ENCODE measurements around the gene F5.
"Not testable (repeated sequence)": the region's sequence is repeated elsewhere in the genome, so short reads cannot be mapped to it uniquely, and the experiment has no call there.

F5 gene

DNA sequence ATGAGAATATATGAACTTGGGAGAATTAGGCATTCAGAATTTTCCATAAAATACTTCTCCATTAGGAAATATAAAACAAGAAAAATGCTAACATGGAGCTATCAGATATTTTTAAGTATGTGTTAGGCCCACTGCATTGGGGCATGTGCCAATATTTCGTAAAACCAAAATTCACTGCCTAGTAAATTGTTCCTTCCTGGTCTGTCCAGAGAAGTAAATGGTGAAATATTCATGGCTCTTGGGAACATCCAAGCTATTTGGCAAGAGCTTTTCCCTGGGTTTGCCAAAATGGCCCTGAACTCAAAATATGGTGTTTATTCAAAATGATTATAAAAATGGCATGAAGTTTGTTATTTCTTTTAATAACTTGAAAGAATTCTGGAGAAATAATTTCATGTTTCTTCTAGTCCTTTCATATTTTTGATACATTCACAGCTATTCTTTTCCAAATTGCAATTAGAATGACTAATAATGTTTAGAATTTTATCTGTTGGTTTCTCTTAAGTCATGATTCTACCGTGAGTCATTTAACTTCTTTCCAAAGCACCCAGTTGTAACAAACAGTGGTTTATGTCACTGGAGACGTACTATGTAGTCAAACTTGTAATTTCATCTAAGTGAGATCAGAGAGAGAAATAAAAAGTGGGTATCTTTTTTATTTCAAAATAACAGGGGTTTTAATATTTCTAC, 74.8 kb downstream of the F5 start:
- H3K4me3 ChIP-seq (replicated peaks; ENCODE audit: low read depth, low read length): no peak overlapping the region
- TF ChIP-seq, protein P1, sequence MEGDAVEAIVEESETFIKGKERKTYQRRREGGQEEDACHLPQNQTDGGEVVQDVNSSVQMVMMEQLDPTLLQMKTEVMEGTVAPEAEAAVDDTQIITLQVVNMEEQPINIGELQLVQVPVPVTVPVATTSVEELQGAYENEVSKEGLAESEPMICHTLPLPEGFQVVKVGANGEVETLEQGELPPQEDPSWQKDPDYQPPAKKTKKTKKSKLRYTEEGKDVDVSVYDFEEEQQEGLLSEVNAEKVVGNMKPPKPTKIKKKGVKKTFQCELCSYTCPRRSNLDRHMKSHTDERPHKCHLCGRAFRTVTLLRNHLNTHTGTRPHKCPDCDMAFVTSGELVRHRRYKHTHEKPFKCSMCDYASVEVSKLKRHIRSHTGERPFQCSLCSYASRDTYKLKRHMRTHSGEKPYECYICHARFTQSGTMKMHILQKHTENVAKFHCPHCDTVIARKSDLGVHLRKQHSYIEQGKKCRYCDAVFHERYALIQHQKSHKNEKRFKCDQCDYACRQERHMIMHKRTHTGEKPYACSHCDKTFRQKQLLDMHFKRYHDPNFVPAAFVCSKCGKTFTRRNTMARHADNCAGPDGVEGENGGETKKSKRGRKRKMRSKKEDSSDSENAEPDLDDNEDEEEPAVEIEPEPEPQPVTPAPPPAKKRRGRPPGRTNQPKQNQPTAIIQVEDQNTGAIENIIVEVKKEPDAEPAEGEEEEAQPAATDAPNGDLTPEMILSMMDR (IDR thresholded peaks at IDR 0.05; ENCODE audit: low read length, missing control alignments): no peak
- peak; percentile 93 for DNase-seq (ENCODE audit: low read depth)

DNA sequence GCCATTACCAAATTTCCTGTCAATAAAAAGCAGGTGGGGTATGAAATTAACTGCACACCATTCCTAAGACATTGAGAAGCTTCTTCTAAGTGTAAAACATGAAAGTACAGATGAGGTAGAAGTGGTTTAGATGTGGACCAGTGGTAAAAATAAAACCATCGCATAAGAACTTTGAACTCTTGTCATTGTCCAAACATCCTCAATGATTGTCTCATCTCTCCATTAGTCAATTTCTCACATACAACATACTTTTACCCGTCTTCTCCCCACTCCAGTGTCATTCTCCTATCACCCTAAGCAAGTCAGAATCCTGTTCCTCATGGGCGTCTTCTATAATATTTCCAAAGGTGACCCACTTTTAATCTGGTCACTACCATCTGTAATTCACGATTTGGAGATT, 76.2 kb downstream of the F5 start:
- TF ChIP-seq, protein P1 (IDR thresholded peaks at IDR 0.05; ENCODE audit: low read length, missing control alignments): no peak
- no peak for DNase-seq (ENCODE audit: low read depth)

DNA sequence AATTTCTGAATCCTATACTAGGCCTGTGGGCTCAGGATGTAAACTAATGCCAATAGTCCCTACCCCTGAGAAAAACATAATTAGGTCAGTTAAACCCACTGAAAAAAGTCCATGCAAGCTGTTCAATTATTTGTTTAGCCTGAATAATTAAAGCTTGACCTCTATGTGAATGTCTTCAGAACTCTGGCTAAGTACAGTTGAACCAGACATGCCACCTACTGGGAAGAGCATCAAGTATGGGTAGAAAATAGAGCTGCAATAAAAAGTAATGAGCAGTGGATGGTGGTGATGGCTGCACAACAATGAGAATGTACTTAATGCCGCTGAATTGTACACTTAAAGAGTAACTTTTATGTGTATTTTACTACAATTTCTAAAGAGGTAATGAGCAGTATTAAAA, 76.9 kb downstream of the F5 start:
- TF ChIP-seq, protein P1 (IDR thresholded peaks at IDR 0.05; ENCODE audit: low read length, missing control alignments): no peak

More for the DNA sequence above, 76.2 kb downstream of the F5 start:
- no peak overlapping the region for H3K4me3 ChIP-seq (replicated peaks; ENCODE audit: low read depth, low read length)

DNA sequence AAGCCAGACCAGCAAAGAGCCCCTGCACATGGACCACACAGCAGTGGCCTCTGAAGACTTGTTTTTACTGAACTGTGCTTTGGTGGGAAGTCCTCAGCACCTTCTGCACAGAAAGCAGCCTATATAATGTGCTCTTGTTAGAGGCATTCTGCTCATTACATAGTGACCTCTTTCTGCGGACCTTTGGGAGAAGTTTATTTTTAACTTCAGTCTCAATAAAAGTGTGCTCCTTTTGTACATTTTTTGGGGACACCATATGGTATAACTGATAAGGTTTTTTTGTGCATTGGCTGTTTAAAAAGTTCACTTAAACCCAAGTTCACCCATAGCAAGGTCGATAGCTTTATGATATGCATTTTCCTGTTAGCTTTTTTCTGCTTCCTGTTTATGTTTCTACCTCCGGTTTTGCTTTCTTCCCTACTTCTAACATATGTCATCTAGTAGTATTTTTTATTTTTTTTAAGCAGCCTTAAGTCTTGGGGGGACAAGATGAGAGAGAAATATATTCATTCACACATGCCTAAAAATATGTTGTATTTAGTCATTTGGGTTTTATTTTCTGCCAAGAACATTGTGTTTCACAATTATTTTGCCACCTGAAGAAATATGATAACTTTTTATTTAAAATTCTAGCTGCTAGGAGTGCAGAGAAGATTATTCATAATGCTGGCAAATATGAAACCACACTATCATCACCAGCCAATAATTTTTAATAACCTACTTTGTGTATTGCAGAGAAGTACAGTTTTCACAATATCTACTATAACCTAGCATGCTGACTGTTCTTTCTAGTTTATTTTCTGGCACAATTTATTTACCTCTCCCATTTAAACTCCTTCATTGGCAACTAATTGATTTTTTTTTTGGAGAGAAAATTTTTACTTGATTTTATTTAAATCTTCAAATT, 77.6 kb downstream of the F5 start:
- TF ChIP-seq, protein P1 (IDR thresholded peaks at IDR 0.05; ENCODE audit: low read length, missing control alignments): no peak
- H3K4me3 ChIP-seq (replicated peaks; ENCODE audit: low read depth, low read length): no peak overlapping the region
- DNase-seq (ENCODE audit: low read depth): no peak

More for the DNA sequence above, 76.9 kb downstream of the F5 start:
- DNase-seq (ENCODE audit: low read depth): no peak
- H3K4me3 ChIP-seq (replicated peaks; ENCODE audit: low read depth, low read length): no peak overlapping the region

DNA sequence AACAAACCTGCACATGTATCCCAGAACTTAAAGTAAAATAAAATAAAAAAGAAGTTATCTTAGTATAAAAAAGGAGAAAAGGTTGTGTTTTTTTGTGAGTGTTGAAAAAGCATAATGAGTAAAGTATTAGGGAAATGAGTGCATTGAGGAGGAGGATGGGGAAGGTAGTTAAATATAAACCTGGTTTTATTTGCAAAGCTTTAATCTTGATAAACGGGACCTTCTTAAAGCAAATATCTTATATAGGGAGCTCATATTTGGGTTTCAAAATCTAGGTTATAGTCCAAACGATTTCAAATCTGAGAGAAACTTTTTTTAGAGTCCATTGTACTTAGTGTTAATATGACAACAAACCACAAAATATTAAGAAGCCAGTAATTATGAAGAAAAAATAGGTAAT, 78.9 kb downstream of the F5 start:
- H3K4me3 ChIP-seq (replicated peaks; ENCODE audit: low read depth, low read length): no peak overlapping the region
- no peak for DNase-seq (ENCODE audit: low read depth)
- TF ChIP-seq, protein P1 (IDR thresholded peaks at IDR 0.05; ENCODE audit: low read length, missing control alignments): no peak

DNA sequence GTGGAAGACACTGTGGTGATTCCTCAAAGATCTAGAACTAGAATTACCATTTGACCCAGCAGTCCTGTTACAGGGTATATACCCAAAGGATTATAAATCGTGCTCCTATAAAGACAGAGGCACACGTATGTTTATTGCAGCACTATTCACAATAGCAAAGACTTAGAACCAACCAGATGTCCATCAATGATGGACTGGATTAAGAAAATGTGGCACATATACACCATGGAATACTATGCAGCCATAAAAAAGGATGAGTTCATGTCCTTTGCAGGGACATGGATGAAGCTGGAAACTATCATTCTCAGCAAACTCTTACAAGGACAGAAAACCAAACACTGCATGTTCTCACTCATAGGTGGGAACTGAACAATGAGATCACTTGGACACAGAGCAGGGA, 82.7 kb downstream of the F5 start:
- not testable (repeated sequence) for H3K4me3 ChIP-seq (replicated peaks; ENCODE audit: low read depth, low read length); DNase-seq (ENCODE audit: low read depth)

DNA sequence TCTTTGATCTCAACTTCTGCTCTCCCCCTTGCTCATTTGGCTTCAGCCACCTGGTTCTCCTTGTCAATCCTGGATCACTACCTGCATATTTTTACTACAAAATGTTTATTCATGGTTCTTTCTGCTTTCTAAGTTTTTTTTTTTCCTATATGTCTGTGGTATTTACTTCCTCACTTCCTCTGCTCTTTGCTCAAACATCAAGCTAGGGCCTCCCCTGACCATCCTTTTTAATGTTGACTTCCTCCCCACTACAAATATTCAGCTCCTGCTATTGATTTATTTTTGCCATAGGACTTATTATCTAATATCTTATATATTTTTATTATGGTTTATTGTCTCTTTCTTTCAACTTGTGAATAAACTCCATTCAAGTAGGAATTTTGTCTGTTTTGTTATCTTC, 86.5 kb downstream of the F5 start:
- TF ChIP-seq, protein P1 (IDR thresholded peaks at IDR 0.05; ENCODE audit: low read length, missing control alignments): no peak
- no peak overlapping the region for H3K4me3 ChIP-seq (replicated peaks; ENCODE audit: low read depth, low read length)
- no peak for DNase-seq (ENCODE audit: low read depth)
